Stimulated activated CD4-positive, alpha-beta T cell treated with anti-CD3 and anti-CD28 coated beads, Interleukin-12 subunit alpha, Interleukin-12 subunit beta, amount 100 ng/mL, for 4 hours (primary cell): ENCODE measurements around the gene LYRM4.
A peak's percentile ranks its signal among the peaks of the same experiment; 100 is the strongest.

Experiments used
- DNase-seq: peaks from one replicate; pipeline ENCODE4 v3.0.0-alpha.2; 2020

LYRM4 gene

GRCh38 chr6:5172041-5172653 lies 88.6 kb downstream of the LYRM4 start:
- no peak for DNase-seq

- DNase-seq = no peak
Measured at GRCh38 chr6:5167501-5167900, 93.2 kb downstream of the LYRM4 start.

- no peak for DNase-seq
Measured at GRCh38 chr6:5164092-5164491, 96.7 kb downstream of the LYRM4 start.

GRCh38 chr6:5163247-5163646 lies 97.5 kb downstream of the LYRM4 start:
- no peak for DNase-seq

GRCh38 chr6:5162355-5162754 lies 98.4 kb downstream of the LYRM4 start:
- DNase-seq = no peak

- DNase-seq = no peak
Measured at GRCh38 chr6:5160206-5160605, 100.5 kb downstream of the LYRM4 start.

GRCh38 chr6:5159162-5159561 lies 101.6 kb downstream of the LYRM4 start:
- DNase-seq = no peak

- DNase-seq = no peak
Measured at GRCh38 chr6:5158180-5158579, 102.6 kb downstream of the LYRM4 start.

- DNase-seq = no peak
Measured at GRCh38 chr6:5157621-5158138, 103.1 kb downstream of the LYRM4 start.

GRCh38 chr6:5156627-5157026 lies 104.1 kb downstream of the LYRM4 start:
- no peak for DNase-seq

- no peak for DNase-seq
Measured at GRCh38 chr6:5155906-5156305, 104.8 kb downstream of the LYRM4 start.

GRCh38 chr6:5153186-5153585 lies 107.6 kb downstream of the LYRM4 start:
- DNase-seq = no peak

GRCh38 chr6:5152460-5152859 lies 108.3 kb downstream of the LYRM4 start:
- no peak for DNase-seq

- DNase-seq = no peak
Measured at GRCh38 chr6:5151955-5152401, 108.8 kb downstream of the LYRM4 start.

GRCh38 chr6:5151360-5151954 lies 109.3 kb downstream of the LYRM4 start:
- DNase-seq = no peak

GRCh38 chr6:5150551-5151075 lies 110.1 kb downstream of the LYRM4 start:
- DNase-seq = no peak

GRCh38 chr6:5149891-5150290 lies 110.9 kb downstream of the LYRM4 start:
- DNase-seq = no peak

GRCh38 chr6:5149159-5149704 lies 111.5 kb downstream of the LYRM4 start:
- no peak for DNase-seq

GRCh38 chr6:5146398-5146797 lies 114.4 kb downstream of the LYRM4 start:
- no peak for DNase-seq

- DNase-seq = peak; percentile 83
Measured at GRCh38 chr6:5143634-5144311, 117.0 kb downstream of the LYRM4 start.

GRCh38 chr6:5142915-5143314 lies 117.8 kb downstream of the LYRM4 start:
- no peak for DNase-seq

- DNase-seq = no peak
Measured at GRCh38 chr6:5142131-5142530, 118.6 kb downstream of the LYRM4 start.

GRCh38 chr6:5141046-5141445 lies 119.7 kb downstream of the LYRM4 start:
- no peak for DNase-seq
